ENCODE data around the gene RPL18A. TPM values are rescaled to one million over a fixed set of nuclear protein-coding genes. Genes with fewer than 3 reads are reported as not detected.

RPL18A gene
- total RNA-seq, 1 donor from 2014 or later = 1,909 TPM

- Histone ChIP-seq H2AFZ (ENCODE audit: low read depth, low read length) (no peak overlapping the region), H3K9ac (ENCODE audit: low read length) (no peak overlapping the region), H3K79me2 (ENCODE audit: insufficient read depth, low read length) (no peaks in the 10 kb centered on the region), H3K27ac (ENCODE audit: low read depth, low read length) (no peak overlapping the region), H4K20me1 (ENCODE audit: insufficient read depth, low read length) (no peaks in the 10 kb centered on the region), H3K36me3 (ENCODE audit: insufficient read depth, low read length) (no peaks in the 10 kb centered on the region), H3K4me3 (ENCODE audit: insufficient read depth, low read depth, low read length) (no peak overlapping the region), H3K9me3 (ENCODE audit: insufficient read depth, low read depth, low read length) (no peaks in the 10 kb centered on the region), H3K27me3 (ENCODE audit: insufficient read depth, low read length) (no peaks in the 10 kb centered on the region), H3K4me1 (ENCODE audit: insufficient read depth, low read length) (no peaks in the 10 kb centered on the region), H3K4me2 (ENCODE audit: low read length) (no peak overlapping the region)
- H3K9me3 Mint-ChIP-seq (ENCODE audit: unreplicated experiment) = no peaks in the 10 kb centered on the region
- no peak overlapping the region for H3K4me3 Mint-ChIP-seq (ENCODE audit: unreplicated experiment)
- H3K4me1 Mint-ChIP-seq (ENCODE audit: low read depth, unreplicated experiment) = no peaks in the 10 kb centered on the region
- DNase-seq (ENCODE audit: low read depth) (no peak), FAIRE-seq (no peak)
- no peaks in the 10 kb centered on the region for H3K36me3 Mint-ChIP-seq (ENCODE audit: low read depth, unreplicated experiment)
- no peak overlapping the region for H3K27ac Mint-ChIP-seq (ENCODE audit: unreplicated experiment)
- TF ChIP-seq CTCF (IDR thresholded peaks at IDR 0.05; ENCODE audit: insufficient read depth, low read depth, low read length) = no peak
- TF ChIP-seq EZH2 (IDR thresholded peaks at IDR 0.05; ENCODE audit: insufficient read depth, low read length) = no peak
- H3K27me3 Mint-ChIP-seq (ENCODE audit: low read depth, unreplicated experiment) = peaks cover 14% of the 10 kb centered on the region
Measured at GRCh38 chr19:17824339-17824738, 35.4 kb upstream of the RPL18A start.

- Mint-ChIP-seq H3K4me1 (ENCODE audit: low read depth, unreplicated experiment) (no peaks in the 10 kb centered on the region), H3K27me3 (ENCODE audit: low read depth, unreplicated experiment) (peaks cover 14% of the 10 kb centered on the region), H3K4me3 (ENCODE audit: unreplicated experiment) (no peak overlapping the region), H3K9me3 (ENCODE audit: unreplicated experiment) (no peaks in the 10 kb centered on the region), H3K27ac (ENCODE audit: unreplicated experiment) (no peak overlapping the region), H3K36me3 (ENCODE audit: low read depth, unreplicated experiment) (no peaks in the 10 kb centered on the region)
- H3K4me1 ChIP-seq (ENCODE audit: insufficient read depth, low read length) = peaks cover 7% of the 10 kb centered on the region
- no peak for FAIRE-seq
- peaks cover 3% of the 10 kb centered on the region for H3K27me3 ChIP-seq (ENCODE audit: insufficient read depth, low read length)
- H3K27ac ChIP-seq (ENCODE audit: low read depth, low read length) = no peak overlapping the region
- H4K20me1 ChIP-seq (ENCODE audit: insufficient read depth, low read length) = no peaks in the 10 kb centered on the region
- H3K9me3 ChIP-seq (ENCODE audit: insufficient read depth, low read depth, low read length) = no peaks in the 10 kb centered on the region
- H3K79me2 ChIP-seq (ENCODE audit: insufficient read depth, low read length) = no peaks in the 10 kb centered on the region
- no peak overlapping the region for H3K4me2 ChIP-seq (ENCODE audit: low read length)
- H2AFZ ChIP-seq (ENCODE audit: low read depth, low read length) = no peak overlapping the region
- DNase-seq (ENCODE audit: low read depth) = no peak
- H3K36me3 ChIP-seq (ENCODE audit: insufficient read depth, low read length) = no peaks in the 10 kb centered on the region
- no peak overlapping the region for H3K9ac ChIP-seq (ENCODE audit: low read length)
- H3K4me3 ChIP-seq (ENCODE audit: insufficient read depth, low read depth, low read length) = no peak overlapping the region
- TF ChIP-seq CTCF (IDR thresholded peaks at IDR 0.05; ENCODE audit: insufficient read depth, low read depth, low read length) (no peak), EZH2 (IDR thresholded peaks at IDR 0.05; ENCODE audit: insufficient read depth, low read length) (no peak)
Measured at GRCh38 chr19:17826508-17827056, 33.1 kb upstream of the RPL18A start.

GRCh38 chr19:17829855-17830566 is 29.7 kb upstream of the RPL18A start:
- H3K27me3 Mint-ChIP-seq (ENCODE audit: low read depth, unreplicated experiment) = peaks cover 12% of the 10 kb centered on the region
- H3K4me3 Mint-ChIP-seq (ENCODE audit: unreplicated experiment) = peak overlapping the region; percentile 82
- H3K36me3 Mint-ChIP-seq (ENCODE audit: low read depth, unreplicated experiment) = no peaks in the 10 kb centered on the region
- H3K27me3 ChIP-seq (ENCODE audit: insufficient read depth, low read length) = peaks cover 9% of the 10 kb centered on the region
- DNase-seq (ENCODE audit: low read depth) (peak; percentile 14), FAIRE-seq (no peak)
- peak overlapping the region; percentile 49 for H3K4me3 ChIP-seq (ENCODE audit: insufficient read depth, low read depth, low read length)
- H3K9me3 ChIP-seq (ENCODE audit: insufficient read depth, low read depth, low read length) = no peaks in the 10 kb centered on the region
- TF ChIP-seq EZH2 (IDR thresholded peaks at IDR 0.05; ENCODE audit: insufficient read depth, low read length) (no peak), CTCF (IDR thresholded peaks at IDR 0.05; ENCODE audit: insufficient read depth, low read depth, low read length) (no peak)
- H3K9ac ChIP-seq (ENCODE audit: low read length) = no peak overlapping the region
- H3K36me3 ChIP-seq (ENCODE audit: insufficient read depth, low read length) = no peaks in the 10 kb centered on the region
- H3K4me1 Mint-ChIP-seq (ENCODE audit: low read depth, unreplicated experiment) = no peaks in the 10 kb centered on the region
- H3K4me2 ChIP-seq (ENCODE audit: low read length) = peak overlapping the region; percentile 83
- peaks cover 7% of the 10 kb centered on the region for H3K4me1 ChIP-seq (ENCODE audit: insufficient read depth, low read length)
- no peaks in the 10 kb centered on the region for H3K79me2 ChIP-seq (ENCODE audit: insufficient read depth, low read length)
- no peaks in the 10 kb centered on the region for H3K9me3 Mint-ChIP-seq (ENCODE audit: unreplicated experiment)
- no peaks in the 10 kb centered on the region for H4K20me1 ChIP-seq (ENCODE audit: insufficient read depth, low read length)
- peak overlapping the region; percentile 81 for H3K27ac Mint-ChIP-seq (ENCODE audit: unreplicated experiment)
- H3K27ac ChIP-seq (ENCODE audit: low read depth, low read length) = no peak overlapping the region
- peak overlapping the region; percentile 84 for H2AFZ ChIP-seq (ENCODE audit: low read depth, low read length)

All from astrocyte (in vitro differentiated cells and primary cell).